ENCODE data around the gene GRM7.

GRM7 gene

DNA sequence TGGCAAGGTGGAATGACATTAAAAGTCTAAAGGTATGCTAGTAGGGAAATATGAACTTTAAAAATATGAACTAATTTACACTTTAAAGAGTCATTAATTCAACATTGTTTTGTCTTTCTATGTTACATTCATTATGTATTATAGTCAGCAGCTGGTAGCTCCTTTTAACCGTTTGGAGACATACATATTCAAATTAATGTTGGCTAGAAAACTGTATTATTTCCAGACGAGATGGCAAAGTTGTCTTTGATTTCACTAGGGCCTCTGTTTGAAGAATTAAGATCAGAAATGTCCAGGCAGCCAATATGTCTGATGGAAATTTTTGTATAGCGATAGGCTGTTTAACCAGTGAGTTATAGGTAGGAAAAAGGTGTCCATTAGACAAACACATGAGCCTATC lies 817.6 kb downstream of the GRM7 start:
- no peak for DNase-seq
- H2AFZ ChIP-seq (ENCODE audit: low read length), result no peak overlapping the region
- no peak overlapping the region for H3K27ac ChIP-seq (ENCODE audit: low read length)
- no peak overlapping the region for H3K4me3 ChIP-seq (ENCODE audit: low read length)
- no peak overlapping the region for H3K4me2 ChIP-seq (ENCODE audit: low read depth, low read length)
- no peaks in the 10 kb centered on the region for H3K27me3 ChIP-seq (replicated peaks; ENCODE audit: insufficient read depth, low read length)
- H3K36me3 ChIP-seq (replicated peaks; ENCODE audit: insufficient read depth, low read length), result no peaks in the 10 kb centered on the region
- no peaks in the 10 kb centered on the region for H3F3A ChIP-seq (ENCODE audit: insufficient read depth, low read length)
- no peaks in the 10 kb centered on the region for H3K79me2 ChIP-seq (ENCODE audit: low read length)
- no peaks in the 10 kb centered on the region for H3K9me3 ChIP-seq (replicated peaks; ENCODE audit: insufficient read depth, low read length)
- no peak overlapping the region for H3K9ac ChIP-seq (ENCODE audit: low read length)
- H3K4me1 ChIP-seq (ENCODE audit: low read length), result no peaks in the 10 kb centered on the region
- H4K20me1 ChIP-seq (ENCODE audit: insufficient read depth, low read length), result no peaks in the 10 kb centered on the region
- H3K9me2 ChIP-seq (replicated peaks; ENCODE audit: insufficient read depth, low read length), result no peaks in the 10 kb centered on the region
- TF ChIP-seq EZH2phosphoT487 (IDR thresholded peaks at IDR 0.05; ENCODE audit: low read length) (no peak), EZH2 (optimal IDR thresholded peaks at IDR 0.05; ENCODE audit: low read depth, low read length) (no peak)

GRCh38 chr3:7682822-7683229 lies 821.9 kb downstream of the GRM7 start:
- no peak overlapping the region for H3K27ac ChIP-seq (ENCODE audit: low read length)
- no peaks in the 10 kb centered on the region for H3F3A ChIP-seq (ENCODE audit: insufficient read depth, low read length)
- no peaks in the 10 kb centered on the region for H4K20me1 ChIP-seq (ENCODE audit: insufficient read depth, low read length)
- no peaks in the 10 kb centered on the region for H3K36me3 ChIP-seq (replicated peaks; ENCODE audit: insufficient read depth, low read length)
- no peak for DNase-seq
- H3K9me3 ChIP-seq (replicated peaks; ENCODE audit: insufficient read depth, low read length), result no peaks in the 10 kb centered on the region
- no peak overlapping the region for H3K4me3 ChIP-seq (ENCODE audit: low read length)
- no peaks in the 10 kb centered on the region for H3K27me3 ChIP-seq (replicated peaks; ENCODE audit: insufficient read depth, low read length)
- no peak overlapping the region for H3K9ac ChIP-seq (ENCODE audit: low read length)
- H2AFZ ChIP-seq (ENCODE audit: low read length), result no peak overlapping the region
- H3K4me1 ChIP-seq (ENCODE audit: low read length), result no peaks in the 10 kb centered on the region
- TF ChIP-seq, protein P1, sequence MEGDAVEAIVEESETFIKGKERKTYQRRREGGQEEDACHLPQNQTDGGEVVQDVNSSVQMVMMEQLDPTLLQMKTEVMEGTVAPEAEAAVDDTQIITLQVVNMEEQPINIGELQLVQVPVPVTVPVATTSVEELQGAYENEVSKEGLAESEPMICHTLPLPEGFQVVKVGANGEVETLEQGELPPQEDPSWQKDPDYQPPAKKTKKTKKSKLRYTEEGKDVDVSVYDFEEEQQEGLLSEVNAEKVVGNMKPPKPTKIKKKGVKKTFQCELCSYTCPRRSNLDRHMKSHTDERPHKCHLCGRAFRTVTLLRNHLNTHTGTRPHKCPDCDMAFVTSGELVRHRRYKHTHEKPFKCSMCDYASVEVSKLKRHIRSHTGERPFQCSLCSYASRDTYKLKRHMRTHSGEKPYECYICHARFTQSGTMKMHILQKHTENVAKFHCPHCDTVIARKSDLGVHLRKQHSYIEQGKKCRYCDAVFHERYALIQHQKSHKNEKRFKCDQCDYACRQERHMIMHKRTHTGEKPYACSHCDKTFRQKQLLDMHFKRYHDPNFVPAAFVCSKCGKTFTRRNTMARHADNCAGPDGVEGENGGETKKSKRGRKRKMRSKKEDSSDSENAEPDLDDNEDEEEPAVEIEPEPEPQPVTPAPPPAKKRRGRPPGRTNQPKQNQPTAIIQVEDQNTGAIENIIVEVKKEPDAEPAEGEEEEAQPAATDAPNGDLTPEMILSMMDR (IDR thresholded peaks at IDR 0.05; ENCODE audit: low read length), result no peak
- TF ChIP-seq EZH2 (optimal IDR thresholded peaks at IDR 0.05; ENCODE audit: low read depth, low read length) (no peak), EZH2phosphoT487 (IDR thresholded peaks at IDR 0.05; ENCODE audit: low read length) (no peak)
- H3K79me2 ChIP-seq (ENCODE audit: low read length), result no peaks in the 10 kb centered on the region
- H3K4me2 ChIP-seq (ENCODE audit: low read depth, low read length), result no peak overlapping the region
- H3K9me2 ChIP-seq (replicated peaks; ENCODE audit: insufficient read depth, low read length), result no peaks in the 10 kb centered on the region

GRCh38 chr3:7683426-7683825 lies 822.5 kb downstream of the GRM7 start:
- H3K27ac ChIP-seq (ENCODE audit: low read length), result no peak overlapping the region
- H3K4me1 ChIP-seq (ENCODE audit: low read length), result no peaks in the 10 kb centered on the region
- no peaks in the 10 kb centered on the region for H3K27me3 ChIP-seq (replicated peaks; ENCODE audit: insufficient read depth, low read length)
- no peak for DNase-seq
- no peak overlapping the region for H3K4me3 ChIP-seq (ENCODE audit: low read length)
- TF ChIP-seq EZH2 (optimal IDR thresholded peaks at IDR 0.05; ENCODE audit: low read depth, low read length), result no peak
- TF ChIP-seq EZH2phosphoT487 (IDR thresholded peaks at IDR 0.05; ENCODE audit: low read length), result no peak
- TF ChIP-seq, protein P1 (IDR thresholded peaks at IDR 0.05; ENCODE audit: low read length), result no peak
- H3K4me2 ChIP-seq (ENCODE audit: low read depth, low read length), result no peak overlapping the region
- no peaks in the 10 kb centered on the region for H3K36me3 ChIP-seq (replicated peaks; ENCODE audit: insufficient read depth, low read length)
- no peaks in the 10 kb centered on the region for H4K20me1 ChIP-seq (ENCODE audit: insufficient read depth, low read length)
- no peaks in the 10 kb centered on the region for H3F3A ChIP-seq (ENCODE audit: insufficient read depth, low read length)
- no peaks in the 10 kb centered on the region for H3K79me2 ChIP-seq (ENCODE audit: low read length)
- no peak overlapping the region for H2AFZ ChIP-seq (ENCODE audit: low read length)
- no peaks in the 10 kb centered on the region for H3K9me3 ChIP-seq (replicated peaks; ENCODE audit: insufficient read depth, low read length)
- no peaks in the 10 kb centered on the region for H3K9me2 ChIP-seq (replicated peaks; ENCODE audit: insufficient read depth, low read length)
- H3K9ac ChIP-seq (ENCODE audit: low read length), result no peak overlapping the region

DNA sequence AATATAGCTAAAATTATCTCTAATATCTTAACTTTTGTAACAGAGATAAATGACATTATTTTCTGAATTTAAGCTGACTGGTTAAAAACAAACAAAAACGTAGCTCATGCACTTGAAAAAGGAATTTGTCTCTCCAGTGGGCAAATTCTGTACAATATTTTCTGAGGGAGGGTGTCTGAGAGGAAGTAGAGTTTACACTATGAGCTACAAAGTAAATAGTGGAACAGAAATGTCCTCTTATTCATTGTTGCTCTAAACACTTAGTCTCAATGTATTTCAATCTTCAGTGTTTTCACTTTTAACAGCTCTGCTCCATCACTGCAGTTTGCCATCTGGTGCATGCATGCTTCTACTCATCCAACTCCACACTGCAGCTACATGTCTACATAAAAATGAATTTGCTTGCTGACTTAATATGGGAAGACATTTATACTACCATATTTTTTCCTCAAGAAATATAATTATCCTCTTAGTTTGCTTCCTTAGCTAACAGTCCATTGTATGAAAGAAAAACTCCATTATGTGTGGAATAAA lies 823.3 kb downstream of the GRM7 start:
- H3K27me3 ChIP-seq (replicated peaks; ENCODE audit: insufficient read depth, low read length), result no peaks in the 10 kb centered on the region
- TF ChIP-seq EZH2phosphoT487 (IDR thresholded peaks at IDR 0.05; ENCODE audit: low read length) (no peak), EZH2 (optimal IDR thresholded peaks at IDR 0.05; ENCODE audit: low read depth, low read length) (no peak)
- TF ChIP-seq, protein P1 (IDR thresholded peaks at IDR 0.05; ENCODE audit: low read length), result no peak
- no peaks in the 10 kb centered on the region for H3K4me1 ChIP-seq (ENCODE audit: low read length)
- DNase-seq, result no peak
- H3K4me2 ChIP-seq (ENCODE audit: low read depth, low read length), result no peak overlapping the region
- no peak overlapping the region for H2AFZ ChIP-seq (ENCODE audit: low read length)
- H3K9ac ChIP-seq (ENCODE audit: low read length), result no peak overlapping the region
- no peak overlapping the region for H3K27ac ChIP-seq (ENCODE audit: low read length)
- H3K9me3 ChIP-seq (replicated peaks; ENCODE audit: insufficient read depth, low read length), result no peaks in the 10 kb centered on the region
- no peaks in the 10 kb centered on the region for H4K20me1 ChIP-seq (ENCODE audit: insufficient read depth, low read length)
- H3F3A ChIP-seq (ENCODE audit: insufficient read depth, low read length), result no peaks in the 10 kb centered on the region
- no peak overlapping the region for H3K4me3 ChIP-seq (ENCODE audit: low read length)
- H3K79me2 ChIP-seq (ENCODE audit: low read length), result no peaks in the 10 kb centered on the region
- H3K9me2 ChIP-seq (replicated peaks; ENCODE audit: insufficient read depth, low read length), result no peaks in the 10 kb centered on the region
- no peaks in the 10 kb centered on the region for H3K36me3 ChIP-seq (replicated peaks; ENCODE audit: insufficient read depth, low read length)
